NB4 (cell line): Measurements from ENCODE around the gene IL36G.

ENCODE experiments used
- DNase-seq: peaks from one replicate; pipeline ENCODE4 v3.0.0; 2010; ENCODE audit warnings: low read depth
- H3K4me3 ChIP-seq: one replicate; pipeline ENCODE4 v1.5.1; 2011; ENCODE audit warnings: mild to moderate bottlenecking, low read depth, low read length, moderate library complexity
- CTCF ChIP-seq: IDR thresholded peaks from one replicate; pipeline ENCODE4 v1.5.1; 2012; ENCODE audit warnings: low read depth, low read length
- MAX ChIP-seq: IDR thresholded peaks from 2 replicates; pipeline ENCODE4 v1.6.1; 2011; ENCODE audit warnings: low read depth, low read length
- MYC ChIP-seq: IDR thresholded peaks from 2 replicates; pipeline ENCODE4 v1.6.1; 2011; ENCODE audit warnings: low read depth, low read length
- POLR2A ChIP-seq: IDR thresholded peaks from 2 replicates; pipeline ENCODE4 v1.6.1; 2011; ENCODE audit warnings: mild to moderate bottlenecking; ENCODE audit not compliant: insufficient read length; ENCODE audit errors: extremely low read depth

The IL36G gene

GRCh38 chr2:112949456-112949855 is 28.4 kb upstream of the IL36G start:
- DNase-seq = no peak
- no peak overlapping the region for H3K4me3 ChIP-seq
- TF ChIP-seq POLR2A (no peak), MYC (no peak), CTCF (no peak), MAX (no peak)

- DNase-seq = no peak
- no peak for TF ChIP-seq CTCF
- no peak for TF ChIP-seq MAX
- TF ChIP-seq POLR2A = no peak
- no peak for TF ChIP-seq MYC
Observed at GRCh38 chr2:112954364-112954763, 23.4 kb upstream of the IL36G start.

GRCh38 chr2:112957511-112957910 is 20.3 kb upstream of the IL36G start:
- no peak for DNase-seq
- no peak for TF ChIP-seq POLR2A
- TF ChIP-seq MYC = no peak
- no peak for TF ChIP-seq MAX
- TF ChIP-seq CTCF = no peak
- H3K4me3 ChIP-seq = no peak overlapping the region

More at GRCh38 chr2:112954364-112954763, 23.4 kb upstream of the IL36G start:
- no peak overlapping the region for H3K4me3 ChIP-seq

- no peak overlapping the region for H3K4me3 ChIP-seq
- TF ChIP-seq CTCF (peak; percentile 96), MAX (no peak)
- peak; percentile 90 for DNase-seq
Observed at GRCh38 chr2:112958428-112959108, 19.2 kb upstream of the IL36G start.

- 0 out of 2 replicates have a peak, but pooled peaks have one; percentile 28 for TF ChIP-seq MAX
- no peak for TF ChIP-seq MYC
- DNase-seq = peak; percentile 35
Observed at GRCh38 chr2:112959109-112959812, 18.5 kb upstream of the IL36G start.

GRCh38 chr2:112960230-112960825 is 17.5 kb upstream of the IL36G start:
- H3K4me3 ChIP-seq = no peak overlapping the region
- TF ChIP-seq MAX = no peak
- no peak for TF ChIP-seq MYC
- peak; percentile 29 for TF ChIP-seq CTCF
- no peak for DNase-seq

More at GRCh38 chr2:112959109-112959812, 18.5 kb upstream of the IL36G start:
- no peak overlapping the region for H3K4me3 ChIP-seq
